Activated T-cell treated with anti-CD3 and anti-CD28 coated beads, Interleukin-2, amount 50 U/mL, for 1 hour (primary cell): ENCODE results near the gene PSMB1.

Source experiments
- DNase-seq: peaks from one replicate; pipeline ENCODE4 v3.0.0-alpha.2; 2020

Gene PSMB1

DNA sequence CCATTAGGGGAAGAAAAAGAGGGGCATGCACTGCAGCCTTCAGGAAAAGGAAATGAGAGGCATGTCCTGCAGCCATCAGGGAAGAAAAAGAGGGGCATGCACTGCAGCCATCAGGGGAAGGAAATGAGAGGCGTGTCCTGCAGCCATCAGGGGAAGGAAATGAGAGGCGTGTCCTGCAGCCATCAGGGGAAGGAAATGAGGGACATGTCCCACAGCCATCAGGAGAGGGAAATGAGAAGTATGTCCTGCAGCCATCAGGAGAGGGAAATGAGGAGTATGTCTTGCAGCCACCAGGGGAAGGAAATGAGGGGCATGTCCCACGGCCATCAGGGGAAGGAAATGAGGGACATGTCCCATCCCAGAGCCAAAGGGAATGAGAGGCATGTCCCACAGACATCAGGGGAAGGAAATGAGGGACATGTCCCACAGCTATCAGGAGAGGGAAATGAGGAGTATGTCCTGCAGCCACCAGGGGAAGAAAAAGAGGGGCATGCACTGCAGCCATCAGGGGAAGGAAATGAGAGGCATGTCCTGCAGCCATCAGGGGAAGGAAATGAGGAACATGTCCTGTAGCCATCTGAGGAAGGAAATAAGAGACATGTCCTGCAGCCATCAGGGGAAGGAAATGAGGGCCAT, 52.0 kb downstream of the PSMB1 start:
- DNase-seq = no peak

DNA sequence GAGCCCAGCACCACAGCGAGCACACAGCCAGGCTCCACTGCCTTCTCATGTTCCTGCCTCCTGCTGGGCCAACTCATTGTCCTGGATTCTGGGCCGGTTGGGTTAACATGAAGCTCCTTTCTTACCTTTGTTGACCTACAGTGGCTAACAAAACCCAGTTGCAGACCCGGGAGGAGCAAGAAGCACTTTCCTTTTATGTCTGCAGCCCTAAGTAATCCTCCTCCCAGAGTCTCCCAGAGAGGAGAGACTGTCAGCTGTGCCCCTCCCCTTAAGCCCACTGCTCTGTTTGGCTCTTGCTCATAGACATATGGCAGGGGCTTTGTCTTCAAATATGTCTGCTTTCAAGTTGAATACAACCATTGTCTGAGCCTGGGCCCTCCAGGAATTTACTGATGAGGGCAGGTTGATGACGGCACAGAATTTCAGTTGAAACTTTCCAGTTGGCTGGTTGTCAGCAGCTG, 55.2 kb downstream of the PSMB1 start:
- no peak for DNase-seq

DNA sequence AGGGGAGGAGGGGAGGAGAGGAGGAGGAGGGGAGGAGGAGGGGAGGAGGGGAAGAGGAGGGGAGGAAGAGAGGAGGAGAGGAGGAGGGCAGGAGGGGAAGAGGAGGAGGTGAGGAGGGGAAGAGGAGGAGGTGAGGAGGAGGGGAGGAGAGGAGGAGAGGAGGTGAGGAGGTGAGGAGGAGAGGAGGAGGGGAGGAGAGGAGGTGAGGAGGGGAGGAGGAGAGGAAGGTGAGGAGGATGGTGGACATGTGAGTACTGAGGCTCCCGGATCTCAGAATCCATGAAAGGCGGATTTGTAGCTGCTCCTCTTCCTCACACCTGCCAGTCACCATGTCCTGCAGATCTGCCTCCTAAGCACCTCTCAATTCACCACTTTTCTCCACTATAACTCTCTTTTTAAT, 59.8 kb downstream of the PSMB1 start:
- DNase-seq = no peak

DNA sequence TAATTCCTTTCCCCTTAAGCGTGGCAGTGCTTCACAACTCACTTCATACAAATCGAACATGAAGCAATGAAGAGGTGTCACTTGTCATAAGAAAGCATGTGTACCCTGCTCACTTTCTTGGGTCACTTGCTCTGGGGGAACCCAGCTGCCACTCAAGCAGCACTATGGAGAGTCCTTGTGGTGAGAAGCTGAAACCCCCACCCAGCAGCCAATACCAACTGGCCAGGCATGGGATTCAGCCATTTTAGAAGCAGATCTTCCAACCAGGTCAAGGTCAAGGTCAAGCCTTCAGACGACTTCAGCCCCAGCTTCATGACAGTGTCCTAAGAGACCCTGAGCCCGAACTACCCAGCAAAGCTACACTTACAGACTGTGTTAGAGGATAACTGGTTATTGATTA, 62.8 kb downstream of the PSMB1 start:
- no peak for DNase-seq

DNA sequence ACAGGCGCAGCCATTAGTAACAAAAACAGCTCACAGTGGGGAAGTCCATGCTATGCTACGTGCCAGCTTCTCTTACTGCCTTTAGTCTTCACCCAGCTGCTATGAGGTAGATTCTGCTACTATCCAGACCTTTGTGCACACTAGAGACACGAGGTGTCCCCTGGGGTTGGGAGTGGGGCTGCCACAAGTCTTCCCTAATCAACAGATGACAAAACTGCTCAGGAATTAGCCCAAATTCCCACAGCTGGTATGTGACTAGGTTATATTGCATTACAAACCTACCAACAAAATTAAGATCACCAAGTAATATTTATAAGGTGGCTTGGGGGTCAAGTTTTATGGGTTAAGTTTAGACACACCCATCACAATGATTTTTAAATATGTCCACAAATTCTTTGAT, 63.3 kb downstream of the PSMB1 start:
- DNase-seq = no peak

DNA sequence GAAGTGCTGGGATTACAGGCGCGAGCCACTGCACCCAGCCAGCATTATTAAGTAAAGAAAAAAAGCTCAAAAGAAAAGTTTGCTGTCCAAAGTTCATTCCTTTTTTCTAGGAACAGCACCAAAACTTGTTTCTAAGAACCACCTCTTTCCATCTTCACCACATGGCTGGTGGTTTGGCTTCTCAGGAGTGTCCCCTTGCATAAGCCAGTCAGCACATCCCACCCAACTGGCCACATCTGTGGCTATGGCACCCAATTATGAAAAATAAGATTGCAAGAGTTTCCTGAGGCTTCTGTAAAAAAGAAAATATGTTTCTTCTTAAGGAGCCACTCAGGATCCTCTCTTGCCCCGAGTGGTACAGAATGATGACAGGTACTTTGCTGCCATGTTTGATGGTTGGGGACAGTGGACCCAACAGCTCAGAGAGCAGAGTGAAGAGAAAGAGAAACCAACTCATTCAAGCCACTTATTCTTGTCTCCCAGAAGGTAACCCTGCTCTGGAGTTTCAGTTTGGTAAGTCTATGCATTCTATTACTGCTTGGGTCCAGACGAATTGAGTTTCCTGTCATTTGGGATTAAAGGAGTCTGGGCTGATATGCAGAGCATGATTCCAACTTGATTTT, 65.3 kb downstream of the PSMB1 start:
- no peak for DNase-seq

DNA sequence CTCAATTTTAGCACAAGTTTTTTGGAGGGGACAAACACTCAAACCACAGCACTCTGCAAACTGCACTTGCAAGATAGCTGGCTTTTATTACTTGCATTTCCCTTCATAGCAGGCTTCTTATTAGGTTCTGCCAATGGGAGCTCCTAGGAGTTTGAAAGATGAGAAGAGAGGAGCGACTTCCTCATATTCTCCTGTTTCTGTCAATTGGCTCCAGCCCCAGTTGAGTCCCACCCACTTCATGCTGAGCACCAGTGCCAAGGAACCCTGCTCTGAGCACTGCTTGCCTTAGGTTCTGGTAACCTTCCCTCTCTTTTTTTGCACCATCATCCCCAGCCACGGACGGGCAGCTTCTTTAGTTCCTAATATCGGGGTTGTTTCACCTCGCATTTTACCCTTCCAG, 67.9 kb downstream of the PSMB1 start:
- DNase-seq = no peak
